Endothelial cell (in vitro differentiated cells): ENCODE data around the gene C3orf18. TPM values are rescaled to one million over a fixed set of nuclear protein-coding genes. Genes with fewer than 3 reads are reported as not detected.

Experiments
- DNase-seq: peaks from one replicate; pipeline ENCODE4 v3.0.0; 2021; ENCODE audit warnings: low spot score
- H3K27ac Mint-ChIP-seq: one replicate; pipeline ENCODE4 v1.8.0; 2021; ENCODE audit warnings: mixed read lengths, inconsistent platforms; ENCODE audit not compliant: unreplicated experiment
- H3K27me3 Mint-ChIP-seq: one replicate; pipeline ENCODE4 v1.8.0; 2021; ENCODE audit warnings: mild to moderate bottlenecking, moderate library complexity, mixed read lengths, inconsistent platforms; ENCODE audit not compliant: unreplicated experiment
- H3K36me3 Mint-ChIP-seq: one replicate; pipeline ENCODE4 v1.8.0; 2021; ENCODE audit warnings: mild to moderate bottlenecking, low read depth, mixed read lengths, inconsistent platforms; ENCODE audit not compliant: unreplicated experiment
- H3K4me1 Mint-ChIP-seq: one replicate; pipeline ENCODE4 v1.8.0; 2021; ENCODE audit warnings: mild to moderate bottlenecking, mixed read lengths, inconsistent platforms; ENCODE audit not compliant: unreplicated experiment
- H3K4me3 Mint-ChIP-seq: one replicate; pipeline ENCODE4 v1.8.0; 2021; ENCODE audit warnings: mild to moderate bottlenecking, mixed read lengths, inconsistent platforms; ENCODE audit not compliant: unreplicated experiment
- H3K9me3 Mint-ChIP-seq: one replicate; pipeline ENCODE4 v1.8.0; 2021; ENCODE audit warnings: mixed read lengths, inconsistent platforms; ENCODE audit not compliant: unreplicated experiment
- total RNA-seq: library from RNA; stranded (reverse); fragmentation: NEBNext Ultra II Directional; extraction: Animal tissue kit (Norgen Biotek cat#: 25700); gene quantifications from one replicate; pipeline ENCODE4 v1.2.1, GENCODE V29; 2021; ENCODE audit not compliant: unreplicated experiment
- TF ChIP-seq, protein P1 (sequence below): fragments of 200-600 bp; sonication (generic); IDR thresholded peaks from one replicate; pipeline ENCODE4 v1.5.0; 2021; ENCODE audit warnings: antibody characterized with exemption; ENCODE audit not compliant: unreplicated experiment

The C3orf18 gene
- total RNA-seq, 1 donor from 2014 or later: 4.0 TPM

- Mint-ChIP-seq H3K27ac (no peak overlapping the region), H3K36me3 (no peaks in the 10 kb centered on the region), H3K27me3 (peaks cover 16% of the 10 kb centered on the region), H3K4me1 (peaks cover 3% of the 10 kb centered on the region), H3K4me3 (no peak overlapping the region), H3K9me3 (no peaks in the 10 kb centered on the region)
- TF ChIP-seq, protein P1, sequence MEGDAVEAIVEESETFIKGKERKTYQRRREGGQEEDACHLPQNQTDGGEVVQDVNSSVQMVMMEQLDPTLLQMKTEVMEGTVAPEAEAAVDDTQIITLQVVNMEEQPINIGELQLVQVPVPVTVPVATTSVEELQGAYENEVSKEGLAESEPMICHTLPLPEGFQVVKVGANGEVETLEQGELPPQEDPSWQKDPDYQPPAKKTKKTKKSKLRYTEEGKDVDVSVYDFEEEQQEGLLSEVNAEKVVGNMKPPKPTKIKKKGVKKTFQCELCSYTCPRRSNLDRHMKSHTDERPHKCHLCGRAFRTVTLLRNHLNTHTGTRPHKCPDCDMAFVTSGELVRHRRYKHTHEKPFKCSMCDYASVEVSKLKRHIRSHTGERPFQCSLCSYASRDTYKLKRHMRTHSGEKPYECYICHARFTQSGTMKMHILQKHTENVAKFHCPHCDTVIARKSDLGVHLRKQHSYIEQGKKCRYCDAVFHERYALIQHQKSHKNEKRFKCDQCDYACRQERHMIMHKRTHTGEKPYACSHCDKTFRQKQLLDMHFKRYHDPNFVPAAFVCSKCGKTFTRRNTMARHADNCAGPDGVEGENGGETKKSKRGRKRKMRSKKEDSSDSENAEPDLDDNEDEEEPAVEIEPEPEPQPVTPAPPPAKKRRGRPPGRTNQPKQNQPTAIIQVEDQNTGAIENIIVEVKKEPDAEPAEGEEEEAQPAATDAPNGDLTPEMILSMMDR: no peak
- no peak for DNase-seq
These were observed 42.2 kb downstream of the C3orf18 start for GRCh38 chr3:50525191-50525910.

GRCh38 chr3:50524746-50525145 lies 42.8 kb downstream of the C3orf18 start:
- no peak for DNase-seq
- TF ChIP-seq, protein P1: no peak
- H3K27ac Mint-ChIP-seq: no peak overlapping the region
- no peaks in the 10 kb centered on the region for H3K36me3 Mint-ChIP-seq
- H3K4me1 Mint-ChIP-seq: peaks cover 4% of the 10 kb centered on the region
- H3K4me3 Mint-ChIP-seq: no peak overlapping the region
- peaks cover 15% of the 10 kb centered on the region for H3K27me3 Mint-ChIP-seq
- no peaks in the 10 kb centered on the region for H3K9me3 Mint-ChIP-seq

GRCh38 chr3:50523279-50523811 lies 44.2 kb downstream of the C3orf18 start:
- Mint-ChIP-seq H3K27ac (no peak overlapping the region), H3K27me3 (peaks cover 10% of the 10 kb centered on the region), H3K4me1 (peaks cover 7% of the 10 kb centered on the region), H3K9me3 (no peaks in the 10 kb centered on the region), H3K4me3 (no peak overlapping the region), H3K36me3 (no peaks in the 10 kb centered on the region)
- no peak for DNase-seq
- TF ChIP-seq, protein P1: no peak

- no peak for DNase-seq
- H3K27ac Mint-ChIP-seq: no peak overlapping the region
- TF ChIP-seq, protein P1: no peak
- H3K4me1 Mint-ChIP-seq: peaks cover 11% of the 10 kb centered on the region
- H3K9me3 Mint-ChIP-seq: no peaks in the 10 kb centered on the region
- peaks cover 8% of the 10 kb centered on the region for H3K27me3 Mint-ChIP-seq
- no peak overlapping the region for H3K4me3 Mint-ChIP-seq
- H3K36me3 Mint-ChIP-seq: no peaks in the 10 kb centered on the region
These were observed 46.0 kb downstream of the C3orf18 start for GRCh38 chr3:50521572-50521971.

DNA sequence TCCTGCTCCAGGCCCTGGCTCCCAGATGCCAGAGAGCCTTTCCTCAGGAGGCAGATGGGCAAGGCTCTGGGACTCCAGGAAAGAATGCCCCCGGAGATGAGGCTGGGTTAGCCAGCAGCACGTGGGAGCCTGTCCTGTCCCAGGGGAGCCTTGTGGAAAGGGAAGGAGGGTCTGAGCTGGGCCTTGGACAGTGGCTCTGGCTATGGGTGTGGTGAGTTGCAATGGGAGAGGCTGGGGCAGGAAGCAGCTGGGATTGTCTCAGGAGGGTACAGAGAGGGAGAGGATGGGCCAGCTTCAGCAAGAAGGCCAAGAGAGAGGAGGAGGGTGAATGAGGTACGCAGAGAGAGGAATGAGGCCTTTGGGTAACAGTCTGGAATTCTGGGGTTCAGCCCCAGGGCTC lies 46.7 kb downstream of the C3orf18 start:
- H3K27ac Mint-ChIP-seq: no peak overlapping the region
- H3K9me3 Mint-ChIP-seq: no peaks in the 10 kb centered on the region
- TF ChIP-seq, protein P1: no peak
- peaks cover 8% of the 10 kb centered on the region for H3K27me3 Mint-ChIP-seq
- no peak overlapping the region for H3K4me3 Mint-ChIP-seq
- DNase-seq: no peak
- H3K4me1 Mint-ChIP-seq: peaks cover 15% of the 10 kb centered on the region
- no peaks in the 10 kb centered on the region for H3K36me3 Mint-ChIP-seq
